ENCODE results near the gene VPS13C. TPM values are rescaled to one million over a fixed set of nuclear protein-coding genes. Genes with fewer than 3 reads are reported as not detected.
A peak's percentile ranks its signal among the peaks of the same experiment; 100 is the strongest.
"Not testable (repeated sequence)": the region's sequence is repeated elsewhere in the genome, so short reads cannot be mapped to it uniquely, and the experiment has no call there.

VPS13C gene
- total RNA-seq, 2 donors from 2014 or later: 116 to 127 TPM

GRCh38 chr15:62050115-62050514 is 10.1 kb downstream of the VPS13C start:
- no peak overlapping the region for H3K4me3 Mint-ChIP-seq
- DNase-seq (no peak), ATAC-seq (no peak)
- no peaks in the 10 kb centered on the region for H3K36me3 Mint-ChIP-seq (ENCODE audit: low read depth)
- H3K4me1 Mint-ChIP-seq: peaks cover 40% of the 10 kb centered on the region
- peak overlapping the region; percentile 72 for H3K27ac Mint-ChIP-seq
- no peaks in the 10 kb centered on the region for H3K27me3 Mint-ChIP-seq
- no peaks in the 10 kb centered on the region for H3K9me3 ChIP-seq (ENCODE audit: control insufficient read depth, low read length, poor library complexity, severe bottlenecking)

DNA sequence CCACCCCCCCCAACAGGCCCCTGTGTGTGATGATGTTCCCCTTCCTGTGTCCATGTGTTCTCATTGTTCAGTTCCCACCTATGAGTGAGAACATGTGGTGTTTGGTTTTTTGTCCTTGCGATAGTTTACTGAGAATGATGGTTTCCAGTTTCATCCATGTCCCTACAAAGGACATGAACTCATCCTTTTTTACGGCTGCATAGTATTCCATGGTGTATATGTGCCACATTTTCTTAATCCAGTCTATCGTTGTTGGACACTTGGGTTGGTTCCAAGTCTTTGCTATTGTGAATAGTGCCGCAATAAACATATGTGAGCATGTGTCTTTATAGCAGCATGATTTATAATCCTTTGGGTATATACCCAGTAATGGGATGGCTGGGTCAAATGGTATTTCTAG is 12.0 kb downstream of the VPS13C start:
- not testable (repeated sequence) for H3K27me3 Mint-ChIP-seq; H3K4me3 Mint-ChIP-seq; H3K9me3 ChIP-seq (ENCODE audit: control insufficient read depth, low read length, poor library complexity, severe bottlenecking); DNase-seq; H3K36me3 Mint-ChIP-seq (ENCODE audit: low read depth); ATAC-seq
- Mint-ChIP-seq H3K27ac (peak overlapping the region; percentile 84), H3K4me1 (peaks cover 29% of the 10 kb centered on the region)

- peaks cover 28% of the 10 kb centered on the region for H3K4me1 Mint-ChIP-seq
- ATAC-seq: peak; percentile 42
- H3K27ac Mint-ChIP-seq: peak overlapping the region; percentile 84
- no peaks in the 10 kb centered on the region for H3K36me3 Mint-ChIP-seq (ENCODE audit: low read depth)
- H3K9me3 ChIP-seq (ENCODE audit: control insufficient read depth, low read length, poor library complexity, severe bottlenecking): no peaks in the 10 kb centered on the region
- H3K4me3 Mint-ChIP-seq: no peak overlapping the region
- H3K27me3 Mint-ChIP-seq: no peaks in the 10 kb centered on the region
- no peak for DNase-seq
These were observed 12.9 kb downstream of the VPS13C start for GRCh38 chr15:62047282-62047827.

DNA sequence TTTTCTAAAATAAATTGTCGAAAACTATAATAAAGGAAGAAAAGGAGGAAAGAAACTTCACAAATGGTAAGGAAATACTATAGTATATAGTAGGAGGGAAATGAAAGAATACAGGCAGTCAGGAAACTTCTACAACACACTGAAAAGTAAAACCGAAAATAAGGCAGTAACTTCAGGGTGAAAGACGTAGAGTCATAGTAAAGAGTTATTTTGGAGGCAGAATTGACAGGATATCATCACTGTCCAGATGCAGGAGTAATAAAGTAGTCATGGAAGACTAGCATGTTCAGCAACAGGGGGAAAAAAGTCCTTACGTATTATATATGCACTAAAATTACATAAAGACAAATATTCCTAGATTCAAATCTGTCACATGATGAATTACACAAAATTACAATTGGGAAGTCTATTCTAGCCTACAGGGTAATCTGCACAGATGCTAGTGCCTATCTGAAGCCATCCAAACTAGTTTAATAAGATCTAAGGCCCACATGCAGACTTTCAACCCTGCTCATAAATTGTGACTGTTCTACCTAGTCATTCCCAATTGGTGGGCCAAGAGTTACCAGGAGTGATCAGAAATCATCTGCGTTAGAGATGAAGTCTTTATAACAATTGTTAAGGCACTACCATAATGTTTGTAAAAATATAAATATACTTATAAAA is 14.0 kb downstream of the VPS13C start:
- DNase-seq (no peak), ATAC-seq (peak; percentile 71)
- Mint-ChIP-seq H3K36me3 (ENCODE audit: low read depth) (no peaks in the 10 kb centered on the region), H3K4me1 (peaks cover 25% of the 10 kb centered on the region), H3K4me3 (peak overlapping the region; percentile 87), H3K27me3 (no peaks in the 10 kb centered on the region), H3K27ac (peak overlapping the region; percentile 92)
- no peaks in the 10 kb centered on the region for H3K9me3 ChIP-seq (ENCODE audit: control insufficient read depth, low read length, poor library complexity, severe bottlenecking)

DNA sequence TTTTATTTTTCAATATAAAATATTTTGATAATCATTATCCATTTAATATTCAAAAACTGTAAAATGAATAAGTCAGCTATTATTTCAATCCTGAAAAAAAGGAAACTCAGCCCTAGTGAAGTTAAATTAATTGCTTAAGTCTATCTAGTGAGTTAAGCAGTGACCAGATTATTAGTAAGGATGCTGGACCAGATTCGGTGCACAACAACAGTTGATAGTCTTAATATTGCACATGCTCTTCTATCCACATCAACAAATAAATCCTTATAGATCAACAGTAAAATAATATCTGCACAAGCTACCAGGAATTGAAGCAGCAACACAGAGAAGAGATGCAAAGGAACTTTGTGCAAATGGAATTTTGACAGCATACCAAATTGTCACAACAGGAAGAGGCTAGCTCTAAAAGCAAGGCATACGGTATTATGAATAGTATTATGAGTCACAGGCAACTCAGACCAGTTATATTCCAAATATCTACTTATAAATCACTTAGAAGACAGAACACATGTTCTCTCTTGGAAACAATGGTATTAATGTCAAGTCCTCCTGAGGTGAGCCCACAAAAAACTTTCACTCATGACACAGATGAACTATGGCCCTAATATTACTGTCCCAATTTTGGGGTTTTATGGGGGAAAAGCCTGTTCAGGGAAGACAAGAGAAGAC is 24.9 kb downstream of the VPS13C start:
- H3K9me3 ChIP-seq (ENCODE audit: control insufficient read depth, low read length, poor library complexity, severe bottlenecking): no peaks in the 10 kb centered on the region
- H3K4me1 Mint-ChIP-seq: peaks cover 10% of the 10 kb centered on the region
- no peak overlapping the region for H3K27ac Mint-ChIP-seq
- no peak overlapping the region for H3K4me3 Mint-ChIP-seq
- H3K36me3 Mint-ChIP-seq (ENCODE audit: low read depth): peaks cover 6% of the 10 kb centered on the region
- no peaks in the 10 kb centered on the region for H3K27me3 Mint-ChIP-seq
- ATAC-seq (no peak), DNase-seq (no peak)

GRCh38 chr15:62027916-62028315 is 32.3 kb downstream of the VPS13C start:
- H3K9me3 ChIP-seq (ENCODE audit: control insufficient read depth, low read length, poor library complexity, severe bottlenecking): no peaks in the 10 kb centered on the region
- DNase-seq: no peak
- H3K27ac Mint-ChIP-seq: no peak overlapping the region
- H3K4me1 Mint-ChIP-seq: peaks cover 23% of the 10 kb centered on the region
- H3K4me3 Mint-ChIP-seq: no peak overlapping the region
- peaks cover 14% of the 10 kb centered on the region for H3K36me3 Mint-ChIP-seq (ENCODE audit: low read depth)
- ATAC-seq: no peak
- no peaks in the 10 kb centered on the region for H3K27me3 Mint-ChIP-seq

GRCh38 chr15:62027263-62027565 is 33.0 kb downstream of the VPS13C start:
- Mint-ChIP-seq H3K4me3 (no peak overlapping the region), H3K27me3 (no peaks in the 10 kb centered on the region), H3K27ac (no peak overlapping the region), H3K36me3 (ENCODE audit: low read depth) (peaks cover 14% of the 10 kb centered on the region), H3K4me1 (peaks cover 22% of the 10 kb centered on the region)
- no peaks in the 10 kb centered on the region for H3K9me3 ChIP-seq (ENCODE audit: control insufficient read depth, low read length, poor library complexity, severe bottlenecking)
- peak; percentile 44 for ATAC-seq
- DNase-seq: no peak

- H3K27ac Mint-ChIP-seq: no peak overlapping the region
- H3K36me3 Mint-ChIP-seq (ENCODE audit: low read depth): peaks cover 14% of the 10 kb centered on the region
- H3K4me1 Mint-ChIP-seq: peaks cover 22% of the 10 kb centered on the region
These were observed 33.6 kb downstream of the VPS13C start for GRCh38 chr15:62026487-62027262.

DNA sequence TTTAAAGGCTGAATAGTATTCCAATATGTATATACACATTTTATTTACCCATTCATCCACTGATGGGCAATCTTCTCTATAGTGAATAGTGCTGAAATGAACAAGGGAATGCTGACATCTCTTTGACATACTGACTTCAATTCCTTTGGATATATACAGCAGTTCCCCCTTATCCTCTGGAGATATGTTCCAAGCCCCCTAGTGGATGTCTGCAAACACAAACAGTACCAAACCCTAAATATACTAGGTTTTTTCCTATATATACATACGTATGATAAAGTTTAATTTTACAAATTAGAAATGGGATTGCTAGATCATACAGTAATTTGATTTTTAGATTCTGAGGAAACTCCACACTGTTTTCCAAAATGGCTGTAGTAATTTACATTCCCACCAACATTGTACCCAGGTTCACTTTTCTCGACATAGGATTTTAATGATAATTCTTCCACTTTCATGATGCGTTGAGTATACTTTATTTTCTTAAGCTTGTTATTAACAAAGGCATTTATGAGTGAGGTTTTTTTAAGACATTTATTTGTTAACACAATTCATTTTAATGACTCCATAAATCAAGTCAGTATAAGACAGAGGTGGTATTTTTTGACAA is 38.2 kb downstream of the VPS13C start:
- ATAC-seq (no peak), DNase-seq (no peak)
- H3K9me3 ChIP-seq (ENCODE audit: control insufficient read depth, low read length, poor library complexity, severe bottlenecking): no peaks in the 10 kb centered on the region
- H3K4me1 Mint-ChIP-seq: peaks cover 10% of the 10 kb centered on the region
- peaks cover 14% of the 10 kb centered on the region for H3K36me3 Mint-ChIP-seq (ENCODE audit: low read depth)
- no peaks in the 10 kb centered on the region for H3K27me3 Mint-ChIP-seq
- no peak overlapping the region for H3K4me3 Mint-ChIP-seq
- no peak overlapping the region for H3K27ac Mint-ChIP-seq

More at GRCh38 chr15:62026487-62027262, 33.6 kb downstream of the VPS13C start:
- peak; percentile 50 for ATAC-seq
- DNase-seq: no peak
- no peak overlapping the region for H3K4me3 Mint-ChIP-seq
- H3K27me3 Mint-ChIP-seq: no peaks in the 10 kb centered on the region
- no peaks in the 10 kb centered on the region for H3K9me3 ChIP-seq (ENCODE audit: control insufficient read depth, low read length, poor library complexity, severe bottlenecking)

- ATAC-seq (no peak), DNase-seq (no peak)
- Mint-ChIP-seq H3K4me3 (no peak overlapping the region), H3K27me3 (no peaks in the 10 kb centered on the region), H3K27ac (no peak overlapping the region), H3K36me3 (ENCODE audit: low read depth) (peaks cover 13% of the 10 kb centered on the region), H3K4me1 (peaks cover 5% of the 10 kb centered on the region)
- no peaks in the 10 kb centered on the region for H3K9me3 ChIP-seq (ENCODE audit: control insufficient read depth, low read length, poor library complexity, severe bottlenecking)
These were observed 39.6 kb downstream of the VPS13C start for GRCh38 chr15:62020576-62021160.

DNA sequence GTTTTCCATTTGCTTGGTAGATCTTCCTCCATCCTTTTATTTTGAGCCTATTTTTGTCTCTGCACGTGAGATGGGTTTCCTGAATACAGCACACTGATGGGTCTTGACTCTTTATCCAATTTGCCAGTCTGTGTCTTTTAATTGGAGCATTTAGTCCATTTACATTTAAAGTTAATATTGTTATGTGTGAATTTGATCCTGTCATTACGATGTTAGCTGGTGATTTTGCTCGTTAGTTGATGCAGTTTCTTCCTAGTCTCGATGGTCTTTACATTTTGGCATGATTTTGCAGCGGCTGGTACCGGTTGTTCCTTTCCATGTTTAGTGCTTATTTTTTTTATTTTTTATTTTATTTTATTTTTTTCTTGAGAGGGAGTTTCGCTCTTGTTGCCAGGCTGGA is 54.9 kb downstream of the VPS13C start:
- ATAC-seq; DNase-seq; H3K27ac Mint-ChIP-seq; H3K9me3 ChIP-seq (ENCODE audit: control insufficient read depth, low read length, poor library complexity, severe bottlenecking); H3K27me3 Mint-ChIP-seq; H3K36me3 Mint-ChIP-seq (ENCODE audit: low read depth); H3K4me3 Mint-ChIP-seq; H3K4me1 Mint-ChIP-seq: not testable (repeated sequence)

GRCh38 chr15:61997786-61998185 is 62.5 kb downstream of the VPS13C start:
- Mint-ChIP-seq H3K4me1 (peaks cover 15% of the 10 kb centered on the region), H3K36me3 (ENCODE audit: low read depth) (peaks cover 11% of the 10 kb centered on the region), H3K4me3 (no peak overlapping the region), H3K27me3 (no peaks in the 10 kb centered on the region), H3K27ac (peak overlapping the region; percentile 0)
- H3K9me3 ChIP-seq (ENCODE audit: control insufficient read depth, low read length, poor library complexity, severe bottlenecking): no peaks in the 10 kb centered on the region
- no peak for ATAC-seq
- no peak for DNase-seq
